Neural progenitor cell (in vitro differentiated cells): ENCODE measurements around the gene OLFM4.

Experiments used
- CTCF ChIP-seq: fragments of 200-600 bp; sonication (generic); IDR thresholded peaks from 2 replicates; pipeline ENCODE4 v1.5.1; 2017; ENCODE audit warnings: antibody characterized with exemption, mild to moderate bottlenecking
- EZH2 ChIP-seq: fragments of 200-600 bp; sonication (generic); IDR thresholded peaks from 2 replicates; pipeline ENCODE4 v1.6.1; 2017; ENCODE audit warnings: antibody characterized with exemption, mild to moderate bottlenecking, moderate library complexity

GRCh38 chr13:53012707-53013106 lies 15.9 kb upstream of the OLFM4 start:
- TF ChIP-seq CTCF (no peak), EZH2 (no peak)
